ENCODE measurements around the gene PCDHGA1. TPM values are rescaled to one million over a fixed set of nuclear protein-coding genes. Genes with fewer than 3 reads are reported as not detected.
A peak's percentile ranks its signal among the peaks of the same experiment; 100 is the strongest.

Gene PCDHGA1
- total and polyA plus RNA-seq, 12 donors = 0.09 to 0.96 (median 0.30) TPM

GRCh38 chr5:141503681-141504080 is 173.4 kb downstream of the PCDHGA1 start:
- no peaks in the 10 kb centered on the region for H3K9me3 ChIP-seq (replicated peaks in 1 of 3)
- 94 to 97% (median 96%) methylated on average over 2 of the region's 2 CpGs for whole genome bisulfite sequencing, 4 donors
- no peak overlapping the region for H3K4me3 ChIP-seq
- no peak overlapping the region for H3K27ac ChIP-seq
- TF ChIP-seq CTCF (IDR thresholded peaks at IDR 0.05) (no peak), POLR2A (IDR thresholded peaks at IDR 0.05) (no peak)
- H3K4me1 ChIP-seq (replicated peaks in 1 of 2) = peaks cover 5 to 15% of the 10 kb centered on the region in 2 donors
- H3K27me3 ChIP-seq = no peaks in the 10 kb centered on the region
- H3K36me3 ChIP-seq (replicated peaks in 1 of 2) = peaks cover 0 to 21% of the 10 kb centered on the region in 2 donors
- intact Hi-C loops (cut with DNase I) = no loop called here
- no peak for DNase-seq

- Histone ChIP-seq H3K9me3 (replicated peaks in 1 of 3) (no peaks in the 10 kb centered on the region), H3K4me3 (no peak overlapping the region), H3K27ac (no peak overlapping the region), H3K27me3 (no peaks in the 10 kb centered on the region), H3K4me1 (replicated peaks in 1 of 2) (peaks cover 10 to 20% of the 10 kb centered on the region in 2 donors), H3K36me3 (replicated peaks in 1 of 2) (peaks cover 0 to 21% of the 10 kb centered on the region in 2 donors)
- TF ChIP-seq POLR2A (IDR thresholded peaks at IDR 0.05) = no peak
- DNase-seq = peak in 1 of 7 donors; percentile 45
- intact Hi-C loops (cut with DNase I) = no loop called here
- whole genome bisulfite sequencing, 4 donors = 89 to 97% (median 95%) methylated on average over 4 of the region's 4 CpGs
Measured at GRCh38 chr5:141504216-141504615, 173.9 kb downstream of the PCDHGA1 start.

GRCh38 chr5:141506381-141507155 is 176.3 kb downstream of the PCDHGA1 start:
- 84 to 92% (median 89%) methylated on average over 8 of the region's 8 CpGs for WGBS, 4 donors
- peak overlapping the region in 2 of 5 donors; percentile 94 to 95 for H3K27ac ChIP-seq
- H3K4me1 ChIP-seq (replicated peaks in 1 of 2) = peaks cover 15 to 27% of the 10 kb centered on the region in 2 donors
- TF ChIP-seq POLR2A (IDR thresholded peaks at IDR 0.05) = no peak
- no peak for TF ChIP-seq CTCF (IDR thresholded peaks at IDR 0.05)
- intact Hi-C loops (cut with DNase I) = no loop called here
- H3K36me3 ChIP-seq (replicated peaks in 1 of 2) = peaks cover 0 to 33% of the 10 kb centered on the region in 2 donors
- no peaks in the 10 kb centered on the region for H3K9me3 ChIP-seq (replicated peaks in 1 of 3)
- H3K27me3 ChIP-seq = no peaks in the 10 kb centered on the region
- H3K4me3 ChIP-seq = no peak overlapping the region
- DNase-seq = peak in 1 of 7 donors; percentile 45

GRCh38 chr5:141507387-141508091 is 177.2 kb downstream of the PCDHGA1 start:
- Histone ChIP-seq H3K27ac (peak overlapping the region in 4 of 5 donors; percentile 23 to 95 (median 94)), H3K9me3 (replicated peaks in 1 of 3) (no peaks in the 10 kb centered on the region), H3K27me3 (no peaks in the 10 kb centered on the region), H3K4me1 (replicated peaks in 1 of 2) (peaks cover 15 to 32% of the 10 kb centered on the region in 2 donors), H3K4me3 (no peak overlapping the region), H3K36me3 (replicated peaks in 1 of 2) (peaks cover 0 to 39% of the 10 kb centered on the region in 2 donors)
- peak in 1 of 7 donors; percentile 62 for DNase-seq
- TF ChIP-seq CTCF (IDR thresholded peaks at IDR 0.05) (no peak), POLR2A (IDR thresholded peaks at IDR 0.05) (no peak)
- intact Hi-C loops (cut with DNase I) = no loop called here
- WGBS, 4 donors = 53 to 67% (median 65%) methylated on average over 11 of the region's 11 CpGs
